K562 (cell line): Measurements from ENCODE around the gene ARHGAP22. TPM values are rescaled to one million over a fixed set of nuclear protein-coding genes. Genes with fewer than 3 reads are reported as not detected.

ENCODE experiments used
- ATAC-seq: fragments of 200-7000 bp; cut with Tn5 transposase; 3 replicates; pipeline ENCODE4 v1.9.1; 2020; ENCODE audit warnings: moderate library complexity
- BruUV-seq: library from RNA; stranded (reverse); fragments of 400-500 nt; replicated peaks from 2 replicates; lab custom pipeline; 2021; lab: Mats Ljungman, UMichigan
- CTCF ChIA-PET: fragments of 300-600 bp; formaldehyde crosslinking; extraction: SDS; loops from one replicate; lab custom pipeline; 2021; ENCODE audit warnings: low intra/inter-chr PET ratio; lab: Yijun Ruan, JAX
- POLR2A ChIA-PET: fragments of 300-600, 350-650 bp; sonication (Branson Sonifier 250); formaldehyde crosslinking; extraction: SDS; loops from one replicate; lab custom pipeline; 2021; ENCODE audit warnings: antibody characterized with exemption, inconsistent platforms; lab: Yijun Ruan, JAX
- DNase-seq, 4 experiments: peaks; one replicate each; pipeline versions ENCODE4 v3.0.0 to v3.0.0-alpha.2; 2011 to 2018; ENCODE audit warnings: low spot score in 3 of 4, mixed read lengths in 3 of 4; ENCODE audit errors: extremely low read depth in 1 of 4
- FAIRE-seq: peaks from 2 replicates; lab custom pipeline; 2011; peaks lifted over from hg19 to GRCh38; lab: Jason Lieb, UNC
- H2AFZ ChIP-seq: 2 replicates; pipeline ENCODE4 v1.6.0; 2011; ENCODE audit warnings: low read depth, low read length, control low read depth, inconsistent platforms
- H3K27ac ChIP-seq: fragments of 200-600 bp; 3 replicates; pipeline ENCODE4 v1.8.0; 2011; ENCODE audit warnings: low read depth, mild to moderate bottlenecking, control low read depth, inconsistent platforms, low read length, moderate library complexity, mixed read lengths; ENCODE audit errors: extremely low read depth
- H3K27me3 ChIP-seq, 2 experiments: fragments of 300-600 bp in 1 of 2; 2 replicates in 1 of 2; 3 replicates in 1 of 2; pipeline versions ENCODE4 v1.6.0 to v1.8.0; 2011; ENCODE audit warnings: inconsistent platforms in 2 of 2, low read length in 2 of 2, mild to moderate bottlenecking in 1 of 2, mixed read lengths in 1 of 2, moderate library complexity in 1 of 2; ENCODE audit not compliant: control insufficient read depth in 2 of 2, insufficient read depth in 2 of 2
- H3K36me3 ChIP-seq: fragments of 300-600 bp; 3 replicates; pipeline ENCODE4 v1.8.0; 2011; ENCODE audit warnings: mild to moderate bottlenecking, low read length, inconsistent platforms; ENCODE audit not compliant: control insufficient read depth, insufficient read depth
- H3K4me1 ChIP-seq, 2 experiments: fragments of 200-600 bp in 1 of 2; replicated peaks in 1 of 2; 2 replicates in 1 of 2; 3 replicates in 1 of 2; pipeline versions ENCODE4 v1.5.1 to v1.8.0; 2011; ENCODE audit warnings: inconsistent platforms in 2 of 2, low read length in 2 of 2, mild to moderate bottlenecking in 1 of 2, mixed read lengths in 1 of 2, moderate library complexity in 1 of 2; ENCODE audit not compliant: control insufficient read depth in 2 of 2, insufficient read depth in 2 of 2
- H3K4me2 ChIP-seq: 2 replicates; pipeline ENCODE4 v1.6.1; 2011; ENCODE audit warnings: low read length, control low read depth, inconsistent platforms, mixed read lengths; ENCODE audit not compliant: insufficient read depth
- H3K4me3 ChIP-seq: fragments of 200-600 bp; sonication (generic), shearing (Covaris generic); 2 replicates; pipeline ENCODE4 v1.5.1; 2016; ENCODE audit warnings: control low read depth, inconsistent platforms
- H3K79me2 ChIP-seq: fragments of 200-600 bp; 3 replicates; pipeline ENCODE4 v1.8.0; 2011; ENCODE audit warnings: low read length, inconsistent platforms; ENCODE audit not compliant: control insufficient read depth, insufficient read depth
- H3K9ac ChIP-seq, 2 experiments: 2 replicates each; pipeline versions ENCODE4 v1.6.0 to v1.6.1; 2011; ENCODE audit warnings: low read depth in 2 of 2, low read length in 2 of 2, control low read depth in 1 of 2, inconsistent platforms in 1 of 2, mild to moderate bottlenecking in 1 of 2, mixed read lengths in 1 of 2; ENCODE audit not compliant: insufficient read depth in 1 of 2
- H3K9me1 ChIP-seq: one replicate; pipeline ENCODE4 v1.6.0; 2011; ENCODE audit warnings: inconsistent platforms, mild to moderate bottlenecking, low read length, moderate library complexity; ENCODE audit not compliant: control insufficient read depth, insufficient read depth
- H3K9me3 ChIP-seq: replicated peaks from 2 replicates; pipeline ENCODE4 v1.5.1; 2011; ENCODE audit warnings: low read depth, low read length, inconsistent platforms; ENCODE audit not compliant: control insufficient read depth, insufficient read depth
- H4K20me1 ChIP-seq: replicated peaks from 2 replicates; pipeline ENCODE4 v1.6.1; 2011; ENCODE audit warnings: low read length, inconsistent platforms, mixed read lengths; ENCODE audit not compliant: control insufficient read depth, insufficient read depth
- ATF3 ChIP-seq, 2 experiments: fragments of 450-650 bp in 1 of 2; sonication (generic) in 1 of 2; formaldehyde crosslinking in 1 of 2; IDR thresholded peaks in 1 of 2; conservative IDR thresholded peaks in 1 of 2; 2 replicates each; pipeline versions ENCODE4 v1.6.1 to v1.8.1; 2016 to 2023; ENCODE audit warnings: mild to moderate bottlenecking in 2 of 2, moderate library complexity in 2 of 2, inconsistent platforms in 1 of 2, missing genetic modification reagents in 1 of 2
- CHAMP1 ChIP-seq: fragments of 450-650 bp; IDR thresholded peaks from 2 replicates; pipeline ENCODE4 v1.6.1; 2016; ENCODE audit warnings: mild to moderate bottlenecking
- CREBBP ChIP-seq: IDR thresholded peaks from one replicate; pipeline ENCODE4 v1.6.1; 2012; ENCODE audit warnings: low read depth, mild to moderate bottlenecking, control low read depth, inconsistent platforms, low read length
- HLTF ChIP-seq: fragments of 450-650 bp; IDR thresholded peaks from 2 replicates; pipeline ENCODE4 v1.6.1; 2016
- HNRNPUL1 ChIP-seq: fragments of 200-400 bp; formaldehyde crosslinking; IDR thresholded peaks from 2 replicates; pipeline ENCODE4 v1.6.1; 2017; ENCODE audit warnings: low read length
- NR2F6 ChIP-seq: fragments of 450-650 bp; formaldehyde crosslinking; IDR thresholded peaks from 2 replicates; pipeline ENCODE4 v1.4.0; 2020; ENCODE audit warnings: mild to moderate bottlenecking
- POLR3G ChIP-seq: IDR thresholded peaks from 2 replicates; pipeline ENCODE4 v1.6.1; 2011; ENCODE audit not compliant: insufficient read length, insufficient replicate concordance; ENCODE audit errors: extremely low read depth
- PRMT5 ChIP-seq: sonication (generic); formaldehyde crosslinking; IDR thresholded peaks from 2 replicates; pipeline ENCODE4 v1.5.0; 2020; ENCODE audit warnings: missing genetic modification reagents
- RHOXF2B ChIP-seq: fragments of 250-450 bp; sonication (Bioruptor Pico); conservative IDR thresholded peaks from 2 replicates; pipeline ENCODE4 v1.5.1; 2021
- SPI1 ChIP-seq: IDR thresholded peaks from 2 replicates; pipeline ENCODE4 v1.6.1; 2011; ENCODE audit warnings: low read depth, low read length, control low read depth, borderline replicate concordance
- ZBTB43 ChIP-seq: sonication (generic); formaldehyde crosslinking; IDR thresholded peaks from 2 replicates; pipeline ENCODE4 v1.8.0; 2023; ENCODE audit warnings: mild to moderate bottlenecking, missing genetic modification reagents
- ZNF551 ChIP-seq: fragments of 250-450 bp; sonication (Bioruptor Pico); IDR thresholded peaks from 2 replicates; pipeline ENCODE4 v1.5.0; 2021; ENCODE audit warnings: mild to moderate bottlenecking, moderate library complexity
- ZNF76 ChIP-seq: fragments of 250-450 bp; sonication (Bioruptor Pico); IDR thresholded peaks from 2 replicates; pipeline ENCODE4 v1.4.0; 2020; ENCODE audit warnings: mild to moderate bottlenecking, moderate library complexity, borderline replicate concordance
- WGBS: fragments of 100-300 bp; shearing (Covaris generic); methylation state at CpG from one replicate; pipeline ENCODE4 v1.1.6; 2016; ENCODE audit warnings: low coverage, mixed read lengths; ENCODE audit not compliant: insufficient coverage; ENCODE audit errors: missing lambda C conversion rate; 5-methylcytosine and 5-hydroxymethylcytosine counted together
- in situ Hi-C: fragments of 300-500 bp; cut with MboI; formaldehyde crosslinking; loops from 4 replicates; pipeline ENCODE4 v1.15.0; 2018; ENCODE audit warnings: inconsistent platforms, mixed read lengths
- intact Hi-C: fragments of 100-400 bp; cut with micrococcal nuclease; formaldehyde crosslinking; loops from 2 replicates; pipeline ENCODE4 v1.14.2; 2022
- polyA plus RNA-seq, 8 experiments: library from polyadenylated mRNA; depleted of rRNA in 4 of 8; stranded (reverse) in 5 of 8; unstranded in 3 of 8; fragments of >200 nt; fragmentation: Nextera tagmentation in 2 of 8; fragmentation: Illumina TruSeq in 1 of 8; extraction: Ambion mirVana in 2 of 8; extraction: Trizol in 1 of 8; gene quantifications; 2 replicates each; pipeline versions ENCODE4 v1.2.1 to v1.2.3, GENCODE V29; 2011 to 2014; ENCODE audit warnings: inconsistent platforms in 1 of 8, missing spikeins in 1 of 8
- total RNA-seq, 7 experiments: library from RNA; depleted of rRNA in 6 of 7; stranded (reverse); fragments of >200 nt in 6 of 7; fragmentation: Illumina TruSeq in 2 of 7; extraction: Trizol in 2 of 7; gene quantifications; 2 replicates each; pipeline versions ENCODE4 v1.2.1 to v1.2.3, GENCODE V29; 2011 to 2021; ENCODE audit warnings: low replicate concordance in 1 of 7

Gene ARHGAP22
- total and polyA plus RNA-seq, 9 of the 15 experiments (the other 6 are each of a cell fraction or from before 2014, with no cell fraction given) = 1.3 to 28.1 (median 12.7) TPM

GRCh38 chr10:48590945-48591344 is 13.9 kb downstream of the ARHGAP22 start:
- TF ChIP-seq ATF3 (IDR thresholded peaks at IDR 0.05) (no peak), ATF3 (CRISPR knock-in tag; conservative IDR thresholded peaks at IDR 0.05) (no peak), RHOXF2B (CRISPR knock-in tag) (no peak), CREBBP (no peak)
- Histone ChIP-seq H3K9me3 (no peaks in the 10 kb centered on the region), H3K27ac (no peak overlapping the region), H3K27me3 (peaks cover 46 to 61% of the 10 kb centered on the region in 2 experiments), H3K4me3 (no peak overlapping the region), H2AFZ (no peak overlapping the region), H3K79me2 (no peaks in the 10 kb centered on the region), H3K36me3 (no peaks in the 10 kb centered on the region), H3K4me2 (no peak overlapping the region), H4K20me1 (no peaks in the 10 kb centered on the region), H3K9me1 (no peaks in the 10 kb centered on the region), H3K9ac (no peak overlapping the region), H3K4me1 (no peaks in the 10 kb centered on the region)
- intact Hi-C loops (no loop called here), in situ Hi-C loops (no loop called here)
- under 1% methylated on average over 10 of the region's 10 CpGs for WGBS
- no peak for FAIRE-seq
- ChIA-PET CTCF (no interaction called here), POLR2A (no interaction called here)
- ATAC-seq = no peak
- DNase-seq = no peak
- no TSS peak for BruUV-seq

GRCh38 chr10:48589266-48589665 is 15.6 kb downstream of the ARHGAP22 start:
- DNase-seq (no peak), ATAC-seq (no peak), FAIRE-seq (no peak)
- no peaks in the 10 kb centered on the region for H3K79me2 ChIP-seq
- intact Hi-C loops (no loop called here), in situ Hi-C loops (no loop called here)
- no peaks in the 10 kb centered on the region for H4K20me1 ChIP-seq
- 2% methylated on average over 5 of the region's 5 CpGs for WGBS
- peaks cover 5% of the 10 kb centered on the region; the same call in 1 of the 2 replicates for H3K9me3 ChIP-seq
- peaks cover 41 to 58% of the 10 kb centered on the region in 2 experiments for H3K27me3 ChIP-seq
- ChIA-PET CTCF (no interaction called here), POLR2A (interaction anchor here (0.6 to 1.1 kb wide), 3 partner anchors 15 to 83 kb away, joined by 3 to 4 read pairs (median 3); no protein-coding TSS in a partner anchor)
- no peak overlapping the region for H2AFZ ChIP-seq
- no peak overlapping the region for H3K4me2 ChIP-seq
- no peak overlapping the region for H3K9ac ChIP-seq
- no peaks in the 10 kb centered on the region for H3K36me3 ChIP-seq
- H3K27ac ChIP-seq = no peak overlapping the region
- no peaks in the 10 kb centered on the region for H3K4me1 ChIP-seq
- no TSS peak for BruUV-seq
- H3K4me3 ChIP-seq = no peak overlapping the region
- H3K9me1 ChIP-seq = no peaks in the 10 kb centered on the region
- no peak for TF ChIP-seq HNRNPUL1
- no peak for TF ChIP-seq SPI1
- TF ChIP-seq ZNF76 (CRISPR knock-in tag) = no peak
- no peak for TF ChIP-seq POLR3G
- TF ChIP-seq ZBTB43 (CRISPR knock-in tag) = no peak
- no peak for TF ChIP-seq HLTF
- TF ChIP-seq CHAMP1 = no peak
- TF ChIP-seq NR2F6 (CRISPR knock-in tag) = no peak
- no peak for TF ChIP-seq ZNF551 (CRISPR knock-in tag)
- TF ChIP-seq PRMT5 (CRISPR knock-in tag) = no peak
